Lower lobe of right lung (tissue), 2 donors: ENCODE results near the gene TUFM. TPM values are rescaled to one million over a fixed set of nuclear protein-coding genes. Genes with fewer than 3 reads are reported as not detected.

Source experiments
- ATAC-seq, 2 donors: fragments of 200-7000 bp; cut with Tn5 transposase; one replicate each; pipeline ENCODE4 v1.9.1; 2020 to 2022; ENCODE audit warnings: mild to moderate bottlenecking in 2 of 2, moderate library complexity in 2 of 2
- DNase-seq: peaks from one replicate; pipeline ENCODE4 v3.0.0-alpha.2; 2020
- H3K27ac ChIP-seq: fragments of 200-600 bp; one replicate; pipeline ENCODE4 v1.8.0; 2022
- H3K27me3 ChIP-seq: fragments of 200-600 bp; one replicate; pipeline ENCODE4 v1.8.0; 2022; ENCODE audit warnings: low read depth
- H3K36me3 ChIP-seq: fragments of 200-600 bp; one replicate; pipeline ENCODE4 v1.8.0; 2022; ENCODE audit warnings: mild to moderate bottlenecking
- H3K4me1 ChIP-seq: fragments of 200-600 bp; one replicate; pipeline ENCODE4 v1.8.0; 2022
- H3K4me3 ChIP-seq: fragments of 200-600 bp; one replicate; pipeline ENCODE4 v1.8.0; 2022; ENCODE audit warnings: mild to moderate bottlenecking
- H3K9me3 ChIP-seq: fragments of 200-600 bp; one replicate; pipeline ENCODE4 v1.8.0; 2022
- CTCF ChIP-seq: fragments of 200-600 bp; IDR thresholded peaks from one replicate; pipeline ENCODE4 v1.8.0; 2022; ENCODE audit warnings: antibody characterized with exemption, mild to moderate bottlenecking
- intact Hi-C: fragments of 100-400 bp; cut with DNase I; formaldehyde crosslinking; loops from one replicate; pipeline ENCODE4 v1.11.0; 2022
- total RNA-seq: library from RNA; stranded (reverse); fragmentation: NEBNext Ultra II Directional; extraction: Animal tissue kit (Norgen Biotek cat#: 25700); gene quantifications from one replicate; pipeline ENCODE4 v1.2.1, GENCODE V29; 2021
- donor health status: DM: no; HTN: yes; CAD: no; lungs with severe emphysema.

The TUFM gene
- total RNA-seq, 1 donor from 2014 or later: 112 TPM

GRCh38 chr16:28880589-28880915, 34.4 kb upstream of the TUFM start:
- Histone ChIP-seq H3K27me3 (peaks cover 10% of the 10 kb centered on the region), H3K4me1 (peaks cover 15% of the 10 kb centered on the region), H3K9me3 (no peaks in the 10 kb centered on the region), H3K36me3 (no peaks in the 10 kb centered on the region), H3K4me3 (peak overlapping the region; percentile 67), H3K27ac (no peak overlapping the region)
- intact Hi-C loops: no loop called here
- no peak for ATAC-seq
- no peak for DNase-seq
- no peak for TF ChIP-seq CTCF

GRCh38 chr16:28879841-28880588, 33.9 kb upstream of the TUFM start:
- no peaks in the 10 kb centered on the region for H3K36me3 ChIP-seq
- H3K27ac ChIP-seq: no peak overlapping the region
- H3K4me1 ChIP-seq: peaks cover 15% of the 10 kb centered on the region
- TF ChIP-seq CTCF: no peak
- ATAC-seq (peak; percentile 94 to 98), DNase-seq (peak; percentile 88)
- H3K27me3 ChIP-seq: peaks cover 10% of the 10 kb centered on the region
- H3K4me3 ChIP-seq: peak overlapping the region; percentile 67
- no peaks in the 10 kb centered on the region for H3K9me3 ChIP-seq
- intact Hi-C loops: no loop called here

- peak; percentile 44 to 64 for ATAC-seq
- intact Hi-C loops: no loop called here
- H3K4me1 ChIP-seq: peaks cover 15% of the 10 kb centered on the region
Measured at GRCh38 chr16:28879261-28879840, 33.2 kb upstream of the TUFM start.

GRCh38 chr16:28878083-28878926, 32.2 kb upstream of the TUFM start, which contains the start of gene ATP2A1:
Gene ATP2A1, plus strand, starts transcription at chr16:28878488. Its CDS starts 184 bp downstream, at chr16:28878672.
- TF ChIP-seq CTCF: no peak
- Histone ChIP-seq H3K9me3 (no peaks in the 10 kb centered on the region), H3K27ac (no peak within 1 kb of the TSS), H3K4me3 (peak within 1 kb of the TSS; percentile 67), H3K4me1 (peaks cover 15% of the 10 kb centered on the region), H3K27me3 (peaks cover 8% of the 10 kb centered on the region), H3K36me3 (peaks cover 11% of the 10 kb centered on the region)
- intact Hi-C loops: no loop called here
- no peak for DNase-seq
- no peak for ATAC-seq

More at GRCh38 chr16:28879261-28879840, 33.2 kb upstream of the TUFM start:
- TF ChIP-seq CTCF: no peak
- peak overlapping the region; percentile 67 for H3K4me3 ChIP-seq
- no peak for DNase-seq
- no peak overlapping the region for H3K27ac ChIP-seq
- H3K9me3 ChIP-seq: no peaks in the 10 kb centered on the region
- peaks cover 2% of the 10 kb centered on the region for H3K36me3 ChIP-seq
- peaks cover 10% of the 10 kb centered on the region for H3K27me3 ChIP-seq

- Histone ChIP-seq H3K9me3 (no peaks in the 10 kb centered on the region), H3K36me3 (peaks cover 17% of the 10 kb centered on the region), H3K27ac (no peak overlapping the region), H3K27me3 (peaks cover 4% of the 10 kb centered on the region), H3K4me1 (peaks cover 15% of the 10 kb centered on the region), H3K4me3 (no peak overlapping the region)
- no peak for DNase-seq
- ATAC-seq: no peak
- TF ChIP-seq CTCF: no peak
- intact Hi-C loops: no loop called here
Measured at GRCh38 chr16:28877655-28878000, 31.5 kb upstream of the TUFM start.
